Measurements from ENCODE around the gene UNC13B.

DNA sequence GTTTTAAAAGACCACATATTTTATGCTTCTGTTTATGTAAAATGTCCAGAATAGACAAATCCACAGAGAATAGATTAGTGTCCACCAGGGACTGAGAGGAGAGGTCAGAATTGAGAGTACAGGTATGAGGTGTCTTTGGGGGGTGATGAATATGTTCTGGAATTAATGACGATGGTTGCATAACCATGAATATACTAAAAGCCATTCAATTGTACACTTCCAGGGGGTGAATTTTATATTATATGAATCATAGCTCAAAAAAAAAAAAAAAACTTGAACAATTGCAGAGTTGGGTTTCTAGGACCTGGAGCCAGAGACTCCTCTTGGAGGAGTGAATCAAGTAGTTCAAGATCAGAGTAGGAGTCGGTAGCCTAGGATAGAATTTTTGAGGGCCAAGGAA is 270.3 kb downstream of the UNC13B start:
- TF ChIP-seq, protein P1, sequence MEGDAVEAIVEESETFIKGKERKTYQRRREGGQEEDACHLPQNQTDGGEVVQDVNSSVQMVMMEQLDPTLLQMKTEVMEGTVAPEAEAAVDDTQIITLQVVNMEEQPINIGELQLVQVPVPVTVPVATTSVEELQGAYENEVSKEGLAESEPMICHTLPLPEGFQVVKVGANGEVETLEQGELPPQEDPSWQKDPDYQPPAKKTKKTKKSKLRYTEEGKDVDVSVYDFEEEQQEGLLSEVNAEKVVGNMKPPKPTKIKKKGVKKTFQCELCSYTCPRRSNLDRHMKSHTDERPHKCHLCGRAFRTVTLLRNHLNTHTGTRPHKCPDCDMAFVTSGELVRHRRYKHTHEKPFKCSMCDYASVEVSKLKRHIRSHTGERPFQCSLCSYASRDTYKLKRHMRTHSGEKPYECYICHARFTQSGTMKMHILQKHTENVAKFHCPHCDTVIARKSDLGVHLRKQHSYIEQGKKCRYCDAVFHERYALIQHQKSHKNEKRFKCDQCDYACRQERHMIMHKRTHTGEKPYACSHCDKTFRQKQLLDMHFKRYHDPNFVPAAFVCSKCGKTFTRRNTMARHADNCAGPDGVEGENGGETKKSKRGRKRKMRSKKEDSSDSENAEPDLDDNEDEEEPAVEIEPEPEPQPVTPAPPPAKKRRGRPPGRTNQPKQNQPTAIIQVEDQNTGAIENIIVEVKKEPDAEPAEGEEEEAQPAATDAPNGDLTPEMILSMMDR (conservative IDR thresholded peaks at IDR 0.05; ENCODE audit: low read depth, low read length), result no peak
- no peak for TF ChIP-seq EZH2phosphoT487 (IDR thresholded peaks at IDR 0.05; ENCODE audit: borderline replicate concordance, low read length)
